ENCODE measurements around the gene ITIH5.

ITIH5 gene

DNA sequence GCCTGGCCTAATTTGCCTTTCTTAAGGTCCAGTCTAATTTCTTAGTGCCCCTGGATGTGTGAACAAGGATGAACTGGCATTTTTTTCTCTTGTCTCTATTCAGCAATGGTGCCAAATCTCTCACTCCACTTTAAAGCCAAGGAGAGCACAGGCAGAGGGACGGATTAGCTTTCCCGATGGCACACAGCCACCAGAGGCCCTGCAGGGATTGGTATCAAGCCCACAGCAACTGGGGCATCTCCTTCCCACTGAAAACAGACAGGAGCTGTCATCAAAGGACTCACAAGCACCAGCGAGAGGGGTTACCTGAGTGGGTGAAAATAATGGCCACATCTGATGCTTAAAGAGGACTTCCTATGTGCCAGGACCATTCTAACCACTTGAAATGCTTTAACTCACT lies 83.1 kb downstream of the ITIH5 start:
- DNase-seq (ENCODE audit: low read depth) = no peak

DNA sequence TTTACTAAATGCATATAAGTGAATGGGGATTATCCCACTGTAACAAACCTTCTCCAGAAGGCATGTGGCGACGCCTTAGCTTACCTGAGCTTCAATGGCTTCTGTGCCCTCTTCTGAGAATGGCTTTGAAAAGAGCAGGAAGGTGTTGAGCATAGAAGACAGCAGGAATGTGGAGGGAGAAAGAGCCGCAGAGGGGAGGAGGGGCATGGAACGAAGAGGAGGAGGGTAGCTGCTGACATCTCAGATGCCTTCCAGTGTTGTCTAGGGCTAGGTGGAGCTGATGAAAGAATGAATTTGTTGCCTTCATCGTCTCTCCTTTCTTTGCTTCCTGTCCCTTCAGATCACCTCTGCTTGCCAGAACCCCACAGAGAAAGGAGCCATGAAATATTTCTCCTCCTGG lies 86.2 kb downstream of the ITIH5 start:
- DNase-seq (ENCODE audit: low read depth) = no peak

DNA sequence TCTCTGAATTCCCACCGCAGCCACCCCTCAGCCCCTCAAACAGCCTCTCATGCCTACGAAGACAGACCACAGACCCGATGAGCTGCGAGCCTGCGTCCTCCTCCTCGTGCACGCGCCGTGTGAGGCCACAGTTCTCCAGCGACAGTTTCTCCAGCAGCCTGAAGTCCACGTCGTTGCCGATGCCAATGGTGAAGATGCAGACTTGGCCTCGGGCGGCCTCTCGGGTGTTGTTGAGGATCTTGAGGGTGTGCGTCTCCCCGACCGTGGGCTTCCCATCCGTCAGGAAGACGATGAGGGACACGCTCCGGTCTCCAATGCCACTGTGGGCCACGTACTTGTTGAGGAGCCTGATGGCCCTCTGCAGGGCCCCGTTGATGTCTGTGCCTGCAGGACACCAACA lies 87.1 kb downstream of the ITIH5 start:
- no peak for DNase-seq (ENCODE audit: low read depth)

DNA sequence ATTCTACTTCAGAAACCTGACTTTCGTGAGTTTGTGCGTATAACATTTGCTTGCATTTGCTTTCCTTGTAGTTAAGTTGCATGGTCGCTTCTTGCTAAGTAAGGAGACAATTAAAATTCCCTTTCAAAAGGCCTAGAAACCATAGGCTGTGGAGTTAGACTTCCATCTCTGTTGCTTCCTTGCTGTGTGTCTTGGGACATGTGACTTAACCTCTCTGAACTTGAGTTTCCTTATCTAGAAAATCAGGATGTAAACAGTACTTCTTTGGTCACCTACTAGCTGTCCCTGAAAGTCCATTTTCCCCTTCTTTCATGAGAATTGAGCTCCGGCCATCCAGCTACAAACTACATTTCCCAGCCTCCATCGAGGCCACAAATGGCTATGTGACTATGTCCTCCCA lies 89.2 kb downstream of the ITIH5 start:
- DNase-seq (ENCODE audit: low read depth) = no peak

DNA sequence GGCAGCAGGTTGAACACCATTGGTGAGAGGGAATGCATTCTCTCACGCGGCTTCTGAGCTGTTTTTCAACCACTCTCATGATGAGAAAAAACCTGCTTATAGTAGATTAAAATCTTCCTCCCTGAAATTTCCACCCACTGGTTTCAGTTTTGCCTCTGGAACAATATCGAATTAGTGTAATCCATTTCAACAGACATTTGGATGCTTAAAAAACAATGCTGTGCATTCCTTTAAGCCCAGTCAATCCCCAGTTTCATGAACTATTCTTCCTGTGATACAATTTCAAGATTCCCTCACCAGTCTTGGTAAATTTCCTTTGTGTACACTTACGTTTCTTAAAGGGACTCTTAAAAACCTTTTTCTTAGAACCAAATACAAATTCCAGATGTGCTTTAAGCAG lies 89.6 kb downstream of the ITIH5 start:
- DNase-seq (ENCODE audit: low read depth) = no peak

DNA sequence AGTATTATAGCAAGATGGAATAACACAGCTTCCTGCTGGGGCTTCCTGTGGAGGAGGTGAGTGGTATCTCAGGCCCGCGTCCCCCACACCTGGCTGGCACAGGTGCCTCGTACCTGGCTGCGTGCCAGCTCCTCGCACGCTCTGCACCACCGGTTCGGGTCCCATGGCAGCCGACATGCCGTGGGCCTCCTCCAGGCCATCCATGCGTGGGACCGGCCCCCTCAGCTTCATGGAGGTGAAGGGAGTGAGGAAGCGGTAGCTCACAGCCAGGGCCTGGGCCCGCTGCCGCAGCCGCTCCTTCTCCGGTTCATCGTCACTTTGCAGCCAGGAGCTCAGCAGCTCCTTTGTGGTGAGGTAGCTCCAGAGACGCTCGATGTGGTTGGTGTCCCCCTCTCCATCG lies 90.4 kb downstream of the ITIH5 start:
- no peak for DNase-seq (ENCODE audit: low read depth)

DNA sequence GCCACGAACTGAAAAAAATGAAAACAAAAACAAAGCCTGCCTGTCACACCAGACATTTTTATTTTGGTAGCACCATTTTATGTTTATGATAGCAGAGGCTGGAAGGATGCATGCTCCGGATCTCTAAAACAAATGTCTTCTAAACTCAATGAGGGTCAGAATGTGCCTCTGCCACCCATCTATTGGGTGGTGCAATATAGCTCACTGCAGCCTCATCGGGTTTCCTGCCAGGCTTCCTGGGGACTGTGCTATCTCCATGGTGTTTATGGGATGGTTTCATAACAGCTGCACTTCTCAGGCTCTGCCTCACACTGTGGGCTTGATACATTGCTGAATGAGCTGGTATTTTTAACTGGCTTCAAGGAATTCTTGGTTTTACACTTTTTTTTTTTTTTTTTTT lies 94.4 kb downstream of the ITIH5 start:
- DNase-seq (ENCODE audit: low read depth) = no peak

DNA sequence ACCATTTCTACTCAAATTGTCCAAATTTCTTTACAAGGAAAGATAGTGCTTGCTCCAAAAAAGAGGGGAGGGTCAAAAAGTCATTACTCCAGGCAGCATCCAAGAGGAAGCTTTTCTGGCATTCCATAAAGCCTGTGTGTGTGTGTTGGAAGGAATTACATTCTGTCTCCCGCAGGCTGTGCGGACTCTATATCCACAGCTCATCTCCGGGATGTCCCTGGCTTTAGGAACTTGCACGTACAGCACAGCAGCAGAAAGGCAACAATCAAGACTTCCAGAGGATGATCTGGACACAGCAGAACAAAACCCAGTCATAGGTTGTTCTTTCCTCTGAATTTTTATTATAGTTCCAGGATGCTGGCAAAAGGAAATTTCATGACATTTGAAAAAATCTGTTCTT lies 94.8 kb downstream of the ITIH5 start:
- DNase-seq (ENCODE audit: low read depth) = no peak

DNA sequence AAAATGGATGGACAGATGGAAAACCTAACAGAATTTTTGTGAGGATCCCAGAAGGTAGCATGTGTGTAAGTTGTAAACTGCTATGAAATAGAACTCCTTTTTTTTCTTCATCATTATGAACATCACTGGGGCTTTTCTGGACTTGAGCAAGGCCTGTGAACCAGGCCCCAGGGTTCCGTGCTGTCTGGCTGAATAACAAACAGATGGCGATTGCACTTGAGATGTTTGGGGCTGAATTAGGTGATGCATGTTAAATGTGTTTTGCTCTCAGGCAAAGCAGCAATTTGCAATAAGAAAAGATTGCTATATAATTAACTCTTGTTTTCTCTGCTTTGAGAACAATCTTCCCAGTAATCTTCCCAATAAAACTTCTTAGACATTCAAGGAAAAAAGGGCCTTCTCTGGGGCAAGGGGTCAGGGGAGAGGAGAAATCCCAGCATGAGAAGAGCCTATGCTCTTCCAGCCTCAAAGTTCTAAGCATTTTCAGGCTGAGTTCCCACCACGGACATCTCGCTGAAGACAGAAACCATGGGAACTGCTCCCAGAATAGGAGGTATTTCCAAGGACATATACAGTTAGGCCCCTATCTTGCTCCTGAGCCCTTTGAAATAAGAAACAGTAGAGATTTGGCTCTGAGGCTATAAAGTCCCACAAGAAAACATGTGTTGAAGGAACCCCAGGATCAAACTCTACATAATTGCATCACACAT lies 98.7 kb downstream of the ITIH5 start:
- DNase-seq (ENCODE audit: low read depth) = no peak

DNA sequence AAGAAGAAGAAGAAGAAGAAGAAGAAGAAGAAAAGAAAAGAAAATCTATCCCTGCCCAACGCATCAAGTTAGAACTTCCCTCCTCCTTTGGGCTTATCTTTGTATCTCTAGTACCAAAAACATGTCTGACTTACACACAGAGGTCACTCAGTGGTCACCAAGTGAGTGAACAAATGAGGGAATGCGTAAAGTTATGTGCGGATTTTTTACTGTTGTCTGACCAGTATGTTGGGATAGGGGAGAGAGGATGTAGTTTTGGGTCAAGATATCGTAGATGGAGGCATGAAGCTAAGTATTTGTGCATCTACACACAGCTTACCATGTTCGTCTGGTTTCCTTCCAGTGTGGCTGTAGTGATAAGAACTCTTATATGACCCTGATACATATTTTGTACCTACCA lies 99.9 kb downstream of the ITIH5 start:
- DNase-seq (ENCODE audit: low read depth) = no peak

DNA sequence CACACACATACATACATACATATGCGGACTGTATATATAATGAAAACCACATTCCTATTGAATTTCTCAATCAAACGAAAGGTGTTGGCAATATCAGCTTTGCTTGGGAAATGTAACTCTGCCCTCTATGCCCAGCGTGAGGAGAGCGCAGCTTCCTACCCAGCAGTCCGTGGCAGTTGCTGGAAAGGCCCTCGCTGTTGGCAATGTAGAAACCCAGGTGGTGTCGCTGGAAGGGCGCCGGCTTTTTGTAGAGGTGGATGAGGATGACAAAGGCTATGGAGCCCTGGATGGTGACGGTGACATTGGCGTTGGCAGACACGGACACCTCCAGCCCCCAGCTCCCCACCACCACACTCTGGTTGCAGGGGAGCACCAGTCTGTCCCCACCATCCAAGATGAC lies 100.9 kb downstream of the ITIH5 start:
- no peak for DNase-seq (ENCODE audit: low read depth)

DNA sequence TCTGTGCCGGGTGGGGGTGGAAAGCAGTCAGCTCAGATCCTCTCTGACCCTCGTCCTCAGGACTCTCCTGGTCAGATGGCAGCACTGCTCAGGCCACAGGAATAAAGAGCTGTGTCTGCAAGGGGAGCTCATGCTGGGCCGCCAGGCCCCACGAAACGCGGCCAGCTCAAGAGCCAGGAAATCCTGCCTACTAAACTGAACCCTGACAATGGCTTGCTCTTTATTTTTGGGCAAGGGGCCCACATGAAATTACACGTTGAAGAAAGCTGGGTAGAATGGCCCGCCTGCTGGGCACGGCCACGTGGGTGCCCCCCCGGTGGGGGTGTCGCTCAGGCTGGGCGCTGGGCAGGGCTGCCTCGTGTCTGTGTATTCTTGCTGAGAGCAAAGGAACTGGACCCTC lies 103.0 kb downstream of the ITIH5 start:
- DNase-seq (ENCODE audit: low read depth) = no peak

DNA sequence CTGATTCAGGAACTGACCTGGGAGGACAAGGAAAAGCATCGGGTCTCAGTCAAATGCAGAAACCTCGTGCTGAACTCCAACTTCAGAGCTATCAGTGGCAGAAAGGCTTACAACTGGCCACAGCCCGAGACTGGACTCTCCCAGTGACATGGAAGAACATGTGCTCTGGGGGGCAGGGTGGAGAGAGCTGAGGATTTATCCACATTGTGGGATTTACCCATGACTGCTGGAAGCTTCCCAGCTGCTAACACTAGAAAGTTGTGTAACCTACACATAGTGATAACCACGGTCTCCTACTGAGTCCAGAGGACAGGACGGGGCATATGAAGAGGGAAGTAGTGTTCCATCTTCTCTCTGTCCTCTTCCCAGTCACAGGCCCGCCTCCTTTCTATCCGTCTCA lies 103.4 kb downstream of the ITIH5 start:
- no peak for DNase-seq (ENCODE audit: low read depth)

DNA sequence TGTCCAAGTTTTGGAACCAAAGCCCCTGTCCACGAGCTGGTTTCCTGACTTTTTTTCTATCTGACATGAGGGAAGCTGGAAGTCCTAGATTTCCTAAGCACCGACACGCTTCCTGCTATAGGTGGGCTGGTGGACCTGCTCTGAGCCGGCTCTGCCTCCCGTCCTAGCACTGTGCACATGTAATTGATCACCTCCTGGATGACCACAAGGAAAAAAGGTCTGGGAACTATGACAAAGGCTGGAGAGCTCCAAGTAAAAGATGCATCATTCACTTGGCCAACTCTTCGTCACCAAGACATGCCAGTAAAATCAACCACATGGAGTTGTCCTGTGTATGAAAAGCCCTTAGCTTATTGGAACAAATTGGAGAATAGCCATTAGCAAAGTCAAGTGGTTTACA lies 104.8 kb downstream of the ITIH5 start:
- DNase-seq (ENCODE audit: low read depth) = no peak

DNA sequence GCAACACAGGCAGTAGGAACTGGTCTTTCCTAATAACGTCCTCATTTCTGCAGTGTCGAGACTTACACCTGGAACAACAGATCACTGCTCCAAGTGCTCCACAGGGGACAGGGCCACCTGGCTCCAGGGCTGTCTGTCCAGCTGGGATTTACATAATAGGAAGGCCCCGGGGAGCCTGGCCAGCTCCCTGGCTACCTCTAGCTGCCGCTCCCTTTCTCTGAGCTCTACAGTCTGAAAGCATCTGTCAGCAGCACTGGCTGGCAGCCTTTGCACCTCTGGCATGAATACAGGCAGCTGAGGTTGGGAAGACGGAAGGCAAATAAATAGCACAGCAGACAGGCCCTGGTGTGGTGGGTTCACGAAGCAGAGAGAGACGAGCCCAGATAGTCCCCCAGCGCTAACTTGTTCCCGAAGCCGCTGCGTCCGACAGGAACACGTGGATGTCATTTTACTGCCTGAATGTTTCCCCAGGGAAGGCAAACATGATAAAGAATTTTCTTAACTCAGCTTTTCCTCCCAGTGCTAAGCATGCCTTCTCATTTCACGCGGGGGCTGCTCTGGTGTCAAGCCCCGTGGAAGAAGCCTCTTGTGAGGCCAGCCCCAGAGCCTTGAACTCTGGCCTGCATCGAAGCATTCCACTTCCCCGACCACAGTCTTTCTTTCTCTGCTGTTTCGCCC lies 105.4 kb downstream of the ITIH5 start:
- DNase-seq (ENCODE audit: low read depth) = no peak

DNA sequence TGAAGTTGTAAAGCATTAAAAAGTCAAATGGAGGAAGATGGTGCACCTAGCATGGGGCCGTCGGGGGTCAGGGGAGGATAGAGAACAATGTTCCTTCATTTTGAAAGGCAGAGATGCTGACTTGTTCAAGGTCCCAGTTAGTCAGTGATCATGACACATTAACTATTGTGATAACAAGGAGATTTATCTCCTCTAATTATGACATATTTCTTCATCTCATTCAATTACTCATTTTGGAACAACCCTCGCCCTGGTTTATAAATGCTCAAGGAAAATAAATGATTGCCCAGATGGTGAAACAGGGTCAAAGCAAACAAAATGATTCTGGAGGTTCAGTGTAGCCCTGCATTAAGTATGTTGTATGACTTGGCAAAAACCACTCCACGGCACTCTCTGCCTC lies 106.2 kb downstream of the ITIH5 start:
- DNase-seq (ENCODE audit: low read depth) = no peak

DNA sequence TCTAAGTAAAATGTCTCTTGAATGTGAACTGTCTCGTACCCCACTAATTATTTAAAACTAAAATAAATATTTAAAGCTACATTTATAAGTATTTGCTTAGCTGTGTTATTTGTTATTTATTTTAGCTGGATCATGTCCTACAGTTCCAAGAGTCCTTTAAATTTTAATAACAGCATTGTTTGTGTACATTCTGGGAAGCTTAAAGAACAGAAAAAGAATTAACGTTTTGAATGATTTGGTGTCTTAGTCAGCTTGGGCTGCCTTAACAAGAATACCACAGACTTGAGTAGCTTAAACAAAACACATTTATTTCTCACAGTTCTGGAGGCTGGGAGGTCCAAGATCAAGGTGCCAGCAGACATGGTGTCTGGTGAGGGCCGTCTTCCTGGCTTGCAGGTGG lies 107.4 kb downstream of the ITIH5 start:
- no peak for DNase-seq (ENCODE audit: low read depth)

DNA sequence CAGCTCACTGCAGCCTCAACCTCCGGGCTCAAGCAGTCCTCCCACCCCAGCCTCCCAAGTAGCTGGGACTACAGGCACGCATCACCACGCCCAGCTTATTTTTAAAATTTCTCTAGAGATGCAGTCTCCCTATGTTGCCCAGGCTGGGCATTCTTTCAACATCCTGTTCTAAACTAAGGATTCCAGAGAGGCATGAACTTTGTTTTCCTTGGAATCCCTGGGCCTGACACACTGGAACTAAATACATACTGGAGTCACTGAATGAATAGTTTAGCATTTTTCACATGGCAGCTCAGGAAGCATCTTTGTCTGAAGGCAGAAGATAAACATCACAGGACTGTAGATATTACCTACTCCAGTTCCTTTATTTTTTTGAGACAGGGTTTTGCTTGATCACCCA lies 108.7 kb downstream of the ITIH5 start:
- no peak for DNase-seq (ENCODE audit: low read depth)

DNA sequence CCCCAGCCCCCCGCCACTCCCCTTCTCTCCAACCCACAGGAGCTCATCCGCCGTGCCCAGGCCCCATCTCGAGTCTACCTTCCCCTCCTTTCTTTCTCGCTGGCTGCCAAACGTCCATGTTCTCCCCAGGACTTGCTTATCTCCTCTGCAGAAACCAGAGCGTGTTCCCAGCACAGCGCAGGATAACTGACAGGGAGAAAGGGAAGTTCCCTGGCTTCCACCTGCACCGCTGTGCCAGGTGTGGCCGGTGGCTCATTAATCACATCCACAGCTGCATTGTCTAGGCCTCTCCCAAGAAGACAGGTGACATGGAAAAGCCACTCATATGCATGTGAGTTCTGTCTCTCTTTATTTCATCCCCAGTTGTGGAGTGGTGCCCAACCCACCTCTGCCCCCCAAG lies 113.2 kb downstream of the ITIH5 start:
- no peak for DNase-seq (ENCODE audit: low read depth)

DNA sequence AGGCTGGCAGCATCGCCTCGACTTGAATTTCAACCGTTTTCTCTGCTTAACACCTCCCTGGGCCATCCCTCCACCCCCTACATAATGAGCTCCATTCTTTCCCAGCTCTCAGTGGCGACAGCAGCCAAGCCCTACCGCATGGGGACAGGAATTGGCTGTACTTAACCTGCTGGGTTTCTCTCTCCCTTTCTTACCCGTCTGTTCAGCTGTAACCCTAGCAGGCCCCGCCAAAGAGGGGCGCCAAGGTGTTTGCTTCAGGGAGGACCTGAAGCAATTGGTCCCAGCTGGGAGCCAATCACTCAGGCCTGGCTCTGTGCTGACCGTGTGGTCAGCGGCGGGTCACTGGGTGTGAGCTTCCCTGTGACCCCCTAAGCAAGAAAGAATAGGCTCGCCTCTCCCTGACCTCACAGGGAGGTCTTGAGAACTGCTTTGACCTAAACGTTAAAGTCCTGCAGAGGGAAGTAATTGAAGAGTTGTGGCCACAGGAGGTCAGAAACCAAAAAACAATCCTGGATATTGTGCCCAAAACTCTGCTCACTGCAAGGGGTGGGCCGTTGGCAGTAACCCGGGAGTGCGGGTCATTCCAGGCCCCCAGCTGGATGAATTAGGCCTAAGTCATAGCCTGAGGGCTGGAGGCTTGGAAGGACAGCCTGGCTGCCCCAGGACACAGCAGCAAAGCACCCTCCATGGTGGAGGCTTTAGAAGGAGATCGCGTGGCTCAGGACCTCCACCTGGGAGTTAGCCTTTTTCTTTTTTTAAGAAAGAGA lies 114.6 kb downstream of the ITIH5 start:
- no peak for DNase-seq (ENCODE audit: low read depth)

DNA sequence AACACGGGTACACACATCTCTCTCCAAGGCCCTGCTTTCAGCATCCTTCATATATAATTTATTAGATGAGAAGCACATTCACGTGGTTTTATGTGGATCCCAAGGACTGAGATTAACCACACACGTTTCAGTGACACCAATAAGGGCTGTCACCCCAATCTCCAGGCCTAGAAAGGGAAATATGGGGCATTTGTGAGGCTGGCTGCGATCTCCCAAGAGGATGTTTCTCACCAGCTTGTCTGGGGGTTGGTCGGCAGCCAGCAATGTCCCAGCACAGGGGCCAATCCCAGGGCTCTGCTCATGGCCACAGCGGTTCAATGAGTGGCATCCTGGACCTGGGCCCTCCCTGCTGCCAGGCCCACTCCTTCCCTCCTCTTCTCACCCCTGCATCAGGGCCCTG lies 115.5 kb downstream of the ITIH5 start:
- no peak for DNase-seq (ENCODE audit: low read depth)

DNA sequence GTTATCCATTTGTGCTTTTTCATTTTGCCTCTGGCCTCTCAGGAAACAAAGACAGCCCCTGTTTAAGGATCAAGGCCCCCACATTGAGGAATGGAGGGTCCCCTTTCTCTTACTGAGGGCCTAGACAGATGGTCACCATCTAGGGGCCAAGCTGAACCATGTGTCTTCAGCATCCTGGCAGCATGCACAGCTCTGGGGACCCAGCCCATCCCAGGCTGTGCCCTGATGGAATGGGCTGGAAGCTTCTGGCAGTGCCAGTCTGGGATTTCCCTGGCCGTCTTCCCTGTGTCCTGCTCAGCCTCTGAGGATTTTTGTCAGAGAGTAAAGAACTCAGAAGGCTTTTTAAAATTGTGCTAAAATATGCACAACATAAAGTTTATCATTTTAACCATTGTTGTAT lies 116.8 kb downstream of the ITIH5 start:
- no peak for DNase-seq (ENCODE audit: low read depth)

DNA sequence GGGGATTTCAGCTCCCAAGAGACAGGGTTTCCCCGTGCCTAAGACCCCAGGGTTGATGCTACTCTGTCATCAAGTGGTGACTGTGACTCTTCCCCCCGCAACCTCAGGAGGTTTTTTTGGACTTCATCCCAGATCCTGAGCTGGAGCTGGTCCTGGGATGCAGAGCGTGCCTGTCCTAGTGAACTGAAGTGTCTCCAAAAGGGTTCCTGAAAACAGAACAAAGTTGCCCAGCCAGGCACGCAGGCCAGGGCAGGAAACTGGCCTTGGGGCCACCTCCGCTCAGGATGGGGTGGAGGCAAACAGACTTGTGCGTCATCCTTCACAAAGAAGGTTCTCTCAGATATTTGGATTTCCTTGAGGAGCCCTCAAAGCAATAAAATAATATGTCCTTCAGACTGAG lies 118.9 kb downstream of the ITIH5 start:
- no peak for DNase-seq (ENCODE audit: low read depth)
